IMR-90 (cell line): ENCODE measurements around the gene PFKFB2.

Experiments used
- BHLHE40 ChIP-seq: fragments of 150-350 bp; IDR thresholded peaks from 2 replicates; pipeline ENCODE4 v1.6.1; 2016; ENCODE audit warnings: mild to moderate bottlenecking, low read depth, low read length
- CEBPB ChIP-seq: IDR thresholded peaks from 2 replicates; pipeline ENCODE4 v1.6.1; 2012; ENCODE audit warnings: low read depth, low read length, improper control_type of control experiment
- CHD1 ChIP-seq: IDR thresholded peaks from 2 replicates; pipeline ENCODE4 v1.6.1; 2012; ENCODE audit warnings: low read depth, low read length, improper control_type of control experiment
- CTCF ChIP-seq: conservative IDR thresholded peaks from 2 replicates; pipeline ENCODE4 v1.5.1; 2012; ENCODE audit warnings: mild to moderate bottlenecking, low read depth, low read length, improper control_type of control experiment
- MAFK ChIP-seq: IDR thresholded peaks from 2 replicates; pipeline ENCODE4 v1.6.1; 2012; ENCODE audit warnings: low read depth, low read length, improper control_type of control experiment
- MXI1 ChIP-seq: IDR thresholded peaks from 2 replicates; pipeline ENCODE4 v1.6.1; 2012; ENCODE audit warnings: low read depth, mild to moderate bottlenecking, low read length, moderate library complexity, borderline replicate concordance
- NFE2L2 ChIP-seq: fragments of 150-350 bp; IDR thresholded peaks from 2 replicates; pipeline ENCODE4 v1.6.1; 2016; ENCODE audit warnings: low read depth, mild to moderate bottlenecking, low read length
- POLR2A ChIP-seq: IDR thresholded peaks from 2 replicates; pipeline ENCODE4 v1.6.1; 2012; ENCODE audit warnings: mild to moderate bottlenecking, low read depth, low read length
- RAD21 ChIP-seq: IDR thresholded peaks from 2 replicates; pipeline ENCODE4 v1.6.1; 2012; ENCODE audit warnings: low read length, improper control_type of control experiment
- RFX5 ChIP-seq: IDR thresholded peaks from 2 replicates; pipeline ENCODE4 v1.8.0; 2012; ENCODE audit warnings: low read depth, mild to moderate bottlenecking, low read length, moderate library complexity
- SMC3 ChIP-seq: fragments of 150-350 bp; IDR thresholded peaks from 2 replicates; pipeline ENCODE4 v1.6.1; 2016; ENCODE audit warnings: low read depth, mild to moderate bottlenecking, antibody characterized with exemption, low read length, moderate library complexity

DNA sequence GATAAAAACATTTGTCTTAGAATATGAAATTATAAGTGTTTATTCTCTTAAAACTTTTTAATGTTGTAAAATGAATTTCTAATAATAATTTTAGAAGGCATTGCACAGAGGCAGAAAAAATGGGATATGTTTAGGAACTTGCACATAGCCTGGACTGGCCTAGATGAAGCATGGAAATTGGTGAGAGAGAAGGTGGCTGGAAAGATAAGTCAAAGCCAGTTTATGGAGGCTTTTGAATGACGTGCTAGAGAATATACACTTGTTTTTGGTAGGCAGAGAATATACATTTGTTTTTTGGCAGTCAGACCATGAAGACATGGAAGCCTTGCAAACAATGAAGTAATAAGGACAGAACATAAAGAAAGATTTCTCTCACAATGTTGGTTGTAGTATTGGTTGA, 48.6 kb downstream of the PFKFB2 start:
- TF ChIP-seq POLR2A = no peak
- no peak for TF ChIP-seq CTCF
- TF ChIP-seq CHD1 = no peak
- TF ChIP-seq CEBPB = no peak
- TF ChIP-seq MAFK = no peak
- no peak for TF ChIP-seq BHLHE40
- TF ChIP-seq NFE2L2 = no peak
- TF ChIP-seq SMC3 = no peak
- no peak for TF ChIP-seq RAD21
- no peak for TF ChIP-seq MXI1
- no peak for TF ChIP-seq RFX5
